PC-9 (cell line): ENCODE data around the gene RAB36.

Experiments used
- CTCF ChIP-seq: fragments of 200-600 bp; sonication (generic); conservative IDR thresholded peaks from 2 replicates; pipeline ENCODE4 v1.6.1; 2017; ENCODE audit warnings: mixed run types, antibody characterized with exemption, mild to moderate bottlenecking, moderate library complexity
- EZH2 ChIP-seq: fragments of 200-600 bp; sonication (generic); IDR thresholded peaks from 2 replicates; pipeline ENCODE4 v1.8.0; 2017; ENCODE audit warnings: antibody characterized with exemption, low read depth

GRCh38 chr22:23127788-23128187 is 17.5 kb upstream of the RAB36 start:
- no peak for TF ChIP-seq CTCF
- no peak for TF ChIP-seq EZH2
